Measurements from ENCODE around the gene ANKRD40CL.

Gene ANKRD40CL

GRCh38 chr17:50785946-50786570 is 18.7 kb upstream of the ANKRD40CL start:
- no peak for FAIRE-seq

GRCh38 chr17:50785126-50785525 is 17.8 kb upstream of the ANKRD40CL start:
- FAIRE-seq = no peak

- no peak for FAIRE-seq
Measured at GRCh38 chr17:50783905-50784304, 16.6 kb upstream of the ANKRD40CL start.

GRCh38 chr17:50783193-50783660 is 15.9 kb upstream of the ANKRD40CL start:
- no peak for FAIRE-seq

GRCh38 chr17:50781167-50781566 is 13.8 kb upstream of the ANKRD40CL start:
- no peak for FAIRE-seq

- FAIRE-seq = no peak
Measured at GRCh38 chr17:50779747-50780353, 12.5 kb upstream of the ANKRD40CL start.

- no peak for FAIRE-seq
Measured at GRCh38 chr17:50778988-50779387, 11.7 kb upstream of the ANKRD40CL start.

- FAIRE-seq = no peak
Measured at GRCh38 chr17:50778471-50778870, 11.2 kb upstream of the ANKRD40CL start.

- no peak for FAIRE-seq
Measured at GRCh38 chr17:50775926-50776325, 8.6 kb upstream of the ANKRD40CL start.

- FAIRE-seq = no peak
Measured at GRCh38 chr17:50774225-50774803, 7.0 kb upstream of the ANKRD40CL start.

GRCh38 chr17:50771991-50772785 is 4.9 kb upstream of the ANKRD40CL start:
- no peak for FAIRE-seq

- no peak for FAIRE-seq
Measured at GRCh38 chr17:50770346-50770745, 3.0 kb upstream of the ANKRD40CL start.

GRCh38 chr17:50769884-50770283 is 2.6 kb upstream of the ANKRD40CL start:
- FAIRE-seq = no peak

GRCh38 chr17:50768346-50768761 is 1.0 kb upstream of the ANKRD40CL start:
- no peak for FAIRE-seq

- no peak for FAIRE-seq
Measured at GRCh38 chr17:50767030-50767429, 288 bp downstream of the ANKRD40CL start.

GRCh38 chr17:50766222-50767023 is 895 bp downstream of the ANKRD40CL start:
- FAIRE-seq = no peak

- FAIRE-seq = no peak
Measured at GRCh38 chr17:50765454-50766221, 1.7 kb downstream of the ANKRD40CL start.

- FAIRE-seq = no peak
Measured at GRCh38 chr17:50764734-50765149, 2.6 kb downstream of the ANKRD40CL start.

- no peak for FAIRE-seq
Measured at GRCh38 chr17:50763716-50764475, 3.4 kb downstream of the ANKRD40CL start.

- FAIRE-seq = no peak
Measured at GRCh38 chr17:50762177-50762576, 5.1 kb downstream of the ANKRD40CL start.

- FAIRE-seq = no peak
Measured at GRCh38 chr17:50758989-50759544, 8.3 kb downstream of the ANKRD40CL start.
